ENCODE data around the gene COL1A1.

The COL1A1 gene

GRCh38 chr17:50183421-50183994, 17.9 kb downstream of the COL1A1 start:
- H3K9me3 Mint-ChIP-seq = no peaks in the 10 kb centered on the region
- H3K27ac Mint-ChIP-seq = peak overlapping the region; percentile 19
- peaks cover 30% of the 10 kb centered on the region for H3K4me1 Mint-ChIP-seq
- H3K36me3 Mint-ChIP-seq = no peaks in the 10 kb centered on the region
- DNase-seq = no peak
- CTCF ChIA-PET = no interaction called here
- H3K27me3 Mint-ChIP-seq = peaks cover 65% of the 10 kb centered on the region
- peak overlapping the region; percentile 23 for H3K4me3 Mint-ChIP-seq

GRCh38 chr17:50182783-50183420, 18.5 kb downstream of the COL1A1 start:
- Mint-ChIP-seq H3K27me3 (peaks cover 65% of the 10 kb centered on the region), H3K4me1 (peaks cover 36% of the 10 kb centered on the region), H3K9me3 (no peaks in the 10 kb centered on the region), H3K36me3 (no peaks in the 10 kb centered on the region), H3K4me3 (no peak overlapping the region), H3K27ac (no peak overlapping the region)
- DNase-seq = no peak
- CTCF ChIA-PET = interaction anchor here (1.7 kb wide), 1 partner anchor 13 kb away, joined by 10 read pairs; no protein-coding TSS in a partner anchor

GRCh38 chr17:50181591-50182560, 19.6 kb downstream of the COL1A1 start:
- Mint-ChIP-seq H3K27ac (no peak overlapping the region), H3K9me3 (no peaks in the 10 kb centered on the region), H3K4me3 (no peak overlapping the region), H3K4me1 (peaks cover 36% of the 10 kb centered on the region), H3K27me3 (peaks cover 65% of the 10 kb centered on the region), H3K36me3 (no peaks in the 10 kb centered on the region)
- CTCF ChIA-PET = interaction anchor here (1.0 to 1.7 kb wide), 2 partner anchors 12 to 18 kb away, joined by 3 to 10 read pairs; no protein-coding TSS in a partner anchor
- DNase-seq = no peak

- H3K9me3 Mint-ChIP-seq = no peaks in the 10 kb centered on the region
- no peak overlapping the region for H3K27ac Mint-ChIP-seq
- H3K4me1 Mint-ChIP-seq = peaks cover 36% of the 10 kb centered on the region
- peaks cover 67% of the 10 kb centered on the region for H3K27me3 Mint-ChIP-seq
- CTCF ChIA-PET = interaction anchor here (1.0 to 1.7 kb wide), 2 partner anchors 11 to 19 kb away, joined by 3 to 10 read pairs; no protein-coding TSS in a partner anchor
- H3K4me3 Mint-ChIP-seq = no peak overlapping the region
- no peak for DNase-seq
- H3K36me3 Mint-ChIP-seq = no peaks in the 10 kb centered on the region
Measured at GRCh38 chr17:50181144-50181543, 20.3 kb downstream of the COL1A1 start.

DNA sequence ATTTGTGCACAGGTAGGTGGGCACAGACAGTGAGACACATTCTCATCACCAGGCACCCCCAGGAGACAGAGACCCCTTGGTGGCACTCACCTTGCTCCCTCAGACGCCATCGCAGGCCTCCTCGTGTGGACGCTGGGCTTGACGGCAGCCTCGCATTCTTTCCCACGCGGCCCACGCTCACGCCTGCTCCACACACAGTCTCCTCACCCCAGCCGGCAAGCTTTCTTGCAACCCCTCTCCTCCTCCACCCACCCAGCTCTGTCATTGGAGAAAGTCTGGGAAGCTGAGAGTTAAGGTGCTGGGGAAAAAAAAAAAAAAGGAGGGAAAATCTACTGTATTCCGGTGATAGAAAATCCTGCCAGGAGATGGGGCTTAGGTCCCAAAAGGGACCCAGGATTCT, 20.8 kb downstream of the COL1A1 start:
- no peaks in the 10 kb centered on the region for H3K36me3 Mint-ChIP-seq
- H3K9me3 Mint-ChIP-seq = no peaks in the 10 kb centered on the region
- DNase-seq = no peak
- no peak overlapping the region for H3K27ac Mint-ChIP-seq
- CTCF ChIA-PET = no interaction called here
- peaks cover 67% of the 10 kb centered on the region for H3K27me3 Mint-ChIP-seq
- no peak overlapping the region for H3K4me3 Mint-ChIP-seq
- H3K4me1 Mint-ChIP-seq = peaks cover 36% of the 10 kb centered on the region

GRCh38 chr17:50180111-50180510, 21.3 kb downstream of the COL1A1 start:
- CTCF ChIA-PET = no interaction called here
- no peak overlapping the region for H3K27ac Mint-ChIP-seq
- H3K27me3 Mint-ChIP-seq = peaks cover 69% of the 10 kb centered on the region
- no peak for DNase-seq
- H3K4me3 Mint-ChIP-seq = no peak overlapping the region
- H3K9me3 Mint-ChIP-seq = no peaks in the 10 kb centered on the region
- peaks cover 36% of the 10 kb centered on the region for H3K4me1 Mint-ChIP-seq
- no peaks in the 10 kb centered on the region for H3K36me3 Mint-ChIP-seq

GRCh38 chr17:50177983-50178834, 23.2 kb downstream of the COL1A1 start:
- CTCF ChIA-PET = interaction anchor here (0.8 to 3.3 kb wide), 18 partner anchors 9 to 155 kb away, joined by 3 to 32 read pairs (median 6); partner anchors contain the start of gene PDK2
- no peak overlapping the region for H3K27ac Mint-ChIP-seq

GRCh38 chr17:50177476-50177875, 24.0 kb downstream of the COL1A1 start:
- Mint-ChIP-seq H3K9me3 (no peaks in the 10 kb centered on the region), H3K4me3 (no peak overlapping the region), H3K27ac (no peak overlapping the region), H3K36me3 (no peaks in the 10 kb centered on the region), H3K4me1 (peaks cover 14% of the 10 kb centered on the region), H3K27me3 (peaks cover 60% of the 10 kb centered on the region)
- DNase-seq = no peak
- CTCF ChIA-PET = interaction anchor here (1.1 to 3.3 kb wide), 15 partner anchors 8 to 156 kb away, joined by 3 to 32 read pairs (median 6); partner anchors contain the start of gene PDK2

More at GRCh38 chr17:50177983-50178834, 23.2 kb downstream of the COL1A1 start:
- peaks cover 20% of the 10 kb centered on the region for H3K4me1 Mint-ChIP-seq
- H3K27me3 Mint-ChIP-seq = peaks cover 64% of the 10 kb centered on the region
- no peaks in the 10 kb centered on the region for H3K9me3 Mint-ChIP-seq
- DNase-seq = peak; percentile 63
- H3K36me3 Mint-ChIP-seq = no peaks in the 10 kb centered on the region
- no peak overlapping the region for H3K4me3 Mint-ChIP-seq

DNA sequence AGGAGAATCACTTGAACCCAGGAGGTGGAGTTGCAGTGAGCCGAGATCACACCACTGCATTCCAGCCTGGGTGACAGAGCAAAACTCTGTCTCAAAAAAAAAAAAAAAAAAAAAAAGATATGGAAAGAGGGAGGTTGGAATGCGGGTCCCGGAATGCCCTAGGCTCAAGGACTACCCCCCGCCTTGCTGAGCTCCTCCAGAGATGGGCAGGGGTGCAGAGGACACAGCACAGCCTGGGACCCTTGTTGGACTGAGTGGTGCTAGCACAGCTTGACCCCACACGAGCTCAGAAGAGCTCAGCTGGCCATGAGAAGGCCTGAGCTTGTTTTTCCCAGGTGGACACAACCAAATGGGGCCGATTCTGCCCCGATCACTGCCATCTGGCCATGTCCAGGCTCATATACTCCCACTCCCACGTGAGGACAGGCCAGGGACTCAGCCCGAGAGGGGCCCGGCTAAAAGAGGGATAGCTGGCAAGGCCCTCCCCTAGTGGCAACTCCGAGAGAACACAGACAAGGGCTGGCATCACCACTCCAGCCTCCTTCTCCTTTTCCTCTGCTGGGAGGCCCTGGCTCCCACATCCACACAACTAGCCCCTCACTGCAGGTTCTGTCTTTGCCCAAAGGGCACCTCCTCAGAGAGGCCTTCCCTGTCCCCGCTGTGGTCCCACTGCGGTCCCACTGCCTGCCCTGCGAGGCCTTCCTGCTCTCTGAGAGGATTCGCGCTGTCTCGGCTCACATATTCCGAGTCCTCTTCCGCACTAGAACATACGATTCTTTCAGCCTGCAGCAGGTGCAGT, 24.7 kb downstream of the COL1A1 start:
- CTCF ChIA-PET = interaction anchor here (0.5 to 3.3 kb wide), 10 partner anchors 7 to 131 kb away, joined by 3 to 32 read pairs (median 7); no protein-coding TSS in a partner anchor
- Mint-ChIP-seq H3K27ac (no peak overlapping the region), H3K9me3 (no peaks in the 10 kb centered on the region), H3K4me3 (no peak overlapping the region), H3K4me1 (peaks cover 11% of the 10 kb centered on the region), H3K27me3 (peaks cover 61% of the 10 kb centered on the region), H3K36me3 (no peaks in the 10 kb centered on the region)
- DNase-seq = no peak

DNA sequence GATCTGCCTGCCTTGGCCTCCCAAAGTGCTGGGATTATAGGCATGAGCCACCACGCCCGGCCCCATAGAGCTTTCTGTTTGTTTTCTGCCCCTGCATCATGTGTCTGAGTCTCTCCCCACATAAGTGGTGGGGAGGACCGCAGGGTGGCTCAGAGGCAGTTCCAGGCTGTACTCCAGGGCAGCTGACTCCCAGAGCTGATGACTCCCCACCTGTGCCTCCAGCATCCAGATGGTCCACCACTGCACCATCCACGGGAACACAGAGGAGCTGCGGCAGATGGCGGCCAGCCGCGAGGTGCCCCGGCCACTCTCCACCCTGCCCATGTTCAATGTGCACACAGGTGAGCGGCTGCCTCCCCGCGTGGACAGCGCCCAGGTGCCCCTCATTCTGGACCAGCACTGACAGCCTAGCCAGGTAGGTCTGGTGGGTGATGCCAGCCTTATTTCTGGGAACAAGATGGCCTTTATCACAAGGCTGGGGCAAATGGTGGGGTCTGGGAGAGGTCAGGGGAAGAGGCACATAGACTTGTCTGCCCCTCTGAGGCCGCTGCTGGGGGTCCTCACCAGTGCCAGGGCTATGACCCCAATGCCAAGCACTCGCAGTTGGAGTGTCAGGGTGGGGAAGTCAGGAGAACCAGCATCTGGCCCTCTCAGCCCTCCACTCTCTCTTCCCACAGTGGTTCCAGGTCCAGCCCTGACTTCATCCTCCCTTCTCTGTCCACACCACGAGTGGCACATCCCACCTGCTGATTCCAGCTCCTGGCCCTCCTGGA, 26.2 kb downstream of the COL1A1 start:
- CTCF ChIA-PET = interaction anchor here (1.4 to 2.2 kb wide), 3 partner anchors 10 to 122 kb away, joined by 3 to 6 read pairs (median 3); partner anchors contain the start of gene SGCA
- peaks cover 61% of the 10 kb centered on the region for H3K27me3 Mint-ChIP-seq
- H3K9me3 Mint-ChIP-seq = no peaks in the 10 kb centered on the region
- H3K4me3 Mint-ChIP-seq = no peak overlapping the region
- H3K27ac Mint-ChIP-seq = no peak overlapping the region
- H3K36me3 Mint-ChIP-seq = no peaks in the 10 kb centered on the region
- peaks cover 15% of the 10 kb centered on the region for H3K4me1 Mint-ChIP-seq
- DNase-seq = no peak

DNA sequence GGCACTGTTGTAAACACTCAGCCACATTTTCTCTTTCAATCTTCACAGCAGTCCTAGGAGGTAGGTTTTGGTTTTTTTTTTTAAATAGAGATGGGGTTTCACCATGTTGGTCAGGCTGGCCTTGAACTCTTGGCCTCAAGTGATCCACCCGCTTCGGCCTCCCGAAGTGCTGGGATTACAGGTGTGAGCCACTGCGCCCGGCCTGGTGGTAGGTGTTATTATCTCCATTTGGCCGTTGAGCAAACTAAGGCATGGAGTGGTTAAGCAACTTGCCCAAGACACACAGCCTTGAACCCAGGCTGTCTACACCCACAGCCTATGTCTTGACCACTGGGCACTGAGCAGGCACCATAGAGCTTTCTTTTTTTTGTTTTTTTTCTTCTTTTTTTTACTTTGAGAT, 27.0 kb downstream of the COL1A1 start:
- Mint-ChIP-seq H3K4me3 (no peak overlapping the region), H3K36me3 (no peaks in the 10 kb centered on the region), H3K4me1 (peaks cover 15% of the 10 kb centered on the region), H3K27ac (no peak overlapping the region), H3K27me3 (peaks cover 60% of the 10 kb centered on the region), H3K9me3 (no peaks in the 10 kb centered on the region)
- CTCF ChIA-PET = interaction anchor here (1.4 to 2.2 kb wide), 3 partner anchors 9 to 122 kb away, joined by 3 to 6 read pairs (median 3); partner anchors contain the start of gene SGCA
- DNase-seq = no peak

DNA sequence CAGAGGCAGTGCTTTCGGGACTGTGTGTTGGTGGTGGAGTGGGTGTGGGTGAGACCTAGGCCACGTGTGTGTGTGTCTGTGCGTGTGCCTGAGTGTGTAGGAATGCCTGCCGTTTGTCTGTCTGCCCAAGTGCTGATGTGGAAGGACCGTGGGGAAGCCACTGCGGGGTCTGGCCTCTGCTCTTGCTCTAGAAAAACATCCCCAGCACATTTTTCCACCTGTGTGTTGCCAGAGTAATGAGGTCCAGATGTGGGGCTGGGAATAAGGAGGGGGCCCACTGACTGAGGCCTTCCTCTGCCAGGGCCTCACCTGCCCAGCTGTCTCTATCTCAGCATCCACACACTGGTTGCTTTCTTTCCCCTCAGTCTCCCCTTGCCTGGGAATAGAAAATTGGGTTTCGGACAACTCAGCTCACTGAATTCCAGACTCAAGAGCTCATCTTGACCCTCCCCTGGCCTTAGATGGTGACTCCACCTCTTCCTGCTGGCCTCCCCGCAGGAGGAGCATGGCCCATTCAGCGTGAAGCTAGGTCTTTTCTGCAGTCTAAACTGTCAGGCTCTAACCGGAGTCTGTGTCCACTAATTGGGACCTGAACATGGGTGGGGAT, 28.0 kb downstream of the COL1A1 start:
- no peaks in the 10 kb centered on the region for H3K36me3 Mint-ChIP-seq
- no peak for DNase-seq
- H3K27ac Mint-ChIP-seq = no peak overlapping the region
- H3K27me3 Mint-ChIP-seq = peaks cover 68% of the 10 kb centered on the region
- CTCF ChIA-PET = interaction anchor here (1.6 to 6.1 kb wide), 4 partner anchors 8 to 28 kb away, joined by 3 to 100 read pairs (median 29); partner anchors contain the start of genes COL1A1 and SGCA
- H3K9me3 Mint-ChIP-seq = no peaks in the 10 kb centered on the region
- no peak overlapping the region for H3K4me3 Mint-ChIP-seq
- peaks cover 21% of the 10 kb centered on the region for H3K4me1 Mint-ChIP-seq
